ENCODE data around the gene AHDC1. TPM values are rescaled to one million over a fixed set of nuclear protein-coding genes. Genes with fewer than 3 reads are reported as not detected.

AHDC1 gene
- total RNA-seq, 1 experiment from 2014 or later = 49.0 TPM

- H3K4me3 Mint-ChIP-seq = no peak overlapping the region
- DNase-seq (ENCODE audit: low spot score) = no peak
- H3K27me3 Mint-ChIP-seq (ENCODE audit: low read depth) = peaks cover 33% of the 10 kb centered on the region
- peaks cover 5% of the 10 kb centered on the region; the same call in 1 of the 2 replicates for H3K4me1 Mint-ChIP-seq
- H3K27ac Mint-ChIP-seq = no peak overlapping the region
- H3K9me3 Mint-ChIP-seq = no peaks in the 10 kb centered on the region
- no peaks in the 10 kb centered on the region for H3K36me3 Mint-ChIP-seq
- ChIA-PET POLR2A (interaction anchor here (0.5 kb wide), 1 partner anchor 120 kb away, joined by 3 read pairs; no protein-coding TSS in a partner anchor), CTCF (interaction anchor here (1.4 kb wide), 1 partner anchor 25 kb away, joined by 5 read pairs; no protein-coding TSS in a partner anchor)
- no peak for ATAC-seq
- no peak for TF ChIP-seq ZNF263 (CRISPR knock-in tag; IDR thresholded peaks at IDR 0.05; ENCODE audit: low read depth)
- no peak for TF ChIP-seq FOXJ3 (CRISPR knock-in tag; IDR thresholded peaks at IDR 0.05; ENCODE audit: borderline replicate concordance)
- no peak for TF ChIP-seq STAT6 (CRISPR knock-in tag; conservative IDR thresholded peaks at IDR 0.05; ENCODE audit: low read depth)
- TF ChIP-seq ATF3 (CRISPR knock-in tag; conservative IDR thresholded peaks at IDR 0.05) = no peak
- TF ChIP-seq FOXP4 (CRISPR knock-in tag; IDR thresholded peaks at IDR 0.05) = no peak
These were observed 34.2 kb upstream of the AHDC1 start for GRCh38 chr1:27638047-27638734.

- no peak overlapping the region for H3K27ac Mint-ChIP-seq
- ChIA-PET CTCF (no interaction called here), POLR2A (no interaction called here)
- H3K4me1 Mint-ChIP-seq = peaks cover 16% of the 10 kb centered on the region
- H3K9me3 Mint-ChIP-seq = no peaks in the 10 kb centered on the region
- no peaks in the 10 kb centered on the region for H3K36me3 Mint-ChIP-seq
- H3K27me3 Mint-ChIP-seq (ENCODE audit: low read depth) = peaks cover 46% of the 10 kb centered on the region
- H3K4me3 Mint-ChIP-seq = peak overlapping the region; percentile 53
- no peak for DNase-seq (ENCODE audit: low spot score)
- ATAC-seq = no peak
- TF ChIP-seq RELA (CRISPR knock-in tag; IDR thresholded peaks at IDR 0.05; ENCODE audit: borderline replicate concordance) = no peak
- no peak for TF ChIP-seq EMX1 (CRISPR knock-in tag; IDR thresholded peaks at IDR 0.05)
- no peak for TF ChIP-seq FOXK1 (CRISPR knock-in tag; IDR thresholded peaks at IDR 0.05)
- TF ChIP-seq PRDM15 (CRISPR knock-in tag; IDR thresholded peaks at IDR 0.05) = no peak
- TF ChIP-seq ETV6 (CRISPR knock-in tag; IDR thresholded peaks at IDR 0.05) = no peak
- no peak for TF ChIP-seq CDX4 (CRISPR knock-in tag; IDR thresholded peaks at IDR 0.05; ENCODE audit: borderline replicate concordance)
- no peak for TF ChIP-seq FOXP1 (CRISPR knock-in tag; IDR thresholded peaks at IDR 0.05; ENCODE audit: borderline replicate concordance)
- no peak for TF ChIP-seq STAT6 (CRISPR knock-in tag; conservative IDR thresholded peaks at IDR 0.05; ENCODE audit: low read depth)
- TF ChIP-seq MLX (CRISPR knock-in tag; IDR thresholded peaks at IDR 0.05) = no peak
- no peak for TF ChIP-seq ZNF121 (CRISPR knock-in tag; IDR thresholded peaks at IDR 0.05)
- no peak for TF ChIP-seq E2F4 (CRISPR knock-in tag; IDR thresholded peaks at IDR 0.05; ENCODE audit: borderline replicate concordance, low read depth)
- no peak for TF ChIP-seq E2F1 (CRISPR knock-in tag; IDR thresholded peaks at IDR 0.05)
These were observed 31.6 kb upstream of the AHDC1 start for GRCh38 chr1:27635396-27636142.

All from WTC11 (cell line).